Caco-2 (cell line): ENCODE results near the gene CTSD. TPM values are rescaled to one million over a fixed set of nuclear protein-coding genes. Genes with fewer than 3 reads are reported as not detected.

ENCODE experiments used
- BruUV-seq: library from RNA; stranded (reverse); fragments of 400-500 nt; replicated peaks from 2 replicates; lab custom pipeline; 2021; lab: Mats Ljungman, UMichigan
- CTCF ChIA-PET: fragments of 300-600 bp; sonication (Branson Sonifier 250); formaldehyde crosslinking; loops from one replicate; lab custom pipeline; 2022; ENCODE audit warnings: antibody characterized with exemption; lab: Charles Lee
- POLR2A ChIA-PET: fragments of 300-600 bp; sonication (Branson Sonifier 250); formaldehyde crosslinking; loops from one replicate; lab custom pipeline; 2022; ENCODE audit warnings: antibody characterized with exemption; lab: Charles Lee
- DNase-seq, 2 experiments: peaks; one replicate each; pipeline versions ENCODE4 v3.0.0 to v3.0.0-alpha.2; 2020 to 2022
- H3K27me3 ChIP-seq: replicated peaks from 2 replicates; pipeline ENCODE4 v1.6.0; 2011; ENCODE audit warnings: low read length; ENCODE audit not compliant: control insufficient read depth, insufficient read depth
- H3K36me3 ChIP-seq: 2 replicates; pipeline ENCODE4 v1.5.1; 2011; ENCODE audit warnings: low read length; ENCODE audit not compliant: control insufficient read depth, insufficient read depth
- H3K4me1 ChIP-seq: fragments of 250-450 bp; sonication (Bioruptor Pico); 2 replicates; pipeline ENCODE4 v1.5.1; 2020; ENCODE audit warnings: mild to moderate bottlenecking
- H3K4me3 ChIP-seq: 2 replicates; pipeline ENCODE4 v1.5.1; 2011; ENCODE audit warnings: low read depth, mild to moderate bottlenecking, control low read depth, low read length
- H3K9me3 ChIP-seq: fragments of 250-450 bp; sonication (Bioruptor Pico); 2 replicates; pipeline ENCODE4 v1.5.1; 2020; ENCODE audit warnings: mild to moderate bottlenecking, moderate library complexity
- H3K27ac Mint-ChIP-seq: one replicate; pipeline ENCODE4 v1.8.0; 2022; ENCODE audit warnings: mixed read lengths; ENCODE audit not compliant: unreplicated experiment
- H3K27me3 Mint-ChIP-seq: one replicate; pipeline ENCODE4 v1.8.0; 2022; ENCODE audit warnings: mixed read lengths; ENCODE audit not compliant: insufficient read depth, unreplicated experiment
- H3K36me3 Mint-ChIP-seq: one replicate; pipeline ENCODE4 v1.8.0; 2022; ENCODE audit warnings: mild to moderate bottlenecking, mixed read lengths; ENCODE audit not compliant: insufficient read depth, unreplicated experiment
- H3K4me1 Mint-ChIP-seq: one replicate; pipeline ENCODE4 v1.8.0; 2022; ENCODE audit warnings: low read depth, mixed read lengths; ENCODE audit not compliant: unreplicated experiment
- H3K4me3 Mint-ChIP-seq: one replicate; pipeline ENCODE4 v1.8.0; 2022; ENCODE audit warnings: mild to moderate bottlenecking, moderate library complexity, mixed read lengths; ENCODE audit not compliant: unreplicated experiment
- H3K9me3 Mint-ChIP-seq: one replicate; pipeline ENCODE4 v1.8.0; 2022; ENCODE audit warnings: mixed read lengths; ENCODE audit not compliant: unreplicated experiment
- intact Hi-C: fragments of 100-400 bp; cut with micrococcal nuclease; formaldehyde crosslinking; loops from one replicate; pipeline ENCODE4 v1.10.0; 2022; ENCODE audit not compliant: unreplicated experiment
- total RNA-seq: library from RNA; stranded (reverse); gene quantifications from 2 replicates; pipeline ENCODE4 v1.2.3, GENCODE V29; 2022
- TF ChIP-seq, protein P1 (sequence below), 2 experiments: fragments of 200-600 bp in 1 of 2; IDR thresholded peaks; 1 replicate in 1 of 2; 2 replicates in 1 of 2; pipeline versions ENCODE4 v1.5.1 to v1.8.0; 2011 to 2022; ENCODE audit warnings: antibody characterized with exemption in 1 of 2, control low read depth in 1 of 2, inconsistent platforms in 1 of 2, low read depth in 1 of 2, low read length in 1 of 2, mild to moderate bottlenecking in 1 of 2, moderate library complexity in 1 of 2; ENCODE audit not compliant: insufficient read depth in 1 of 2, severe bottlenecking in 1 of 2, unreplicated experiment in 1 of 2

Gene CTSD
- total RNA-seq, 1 experiment from 2014 or later = 335 TPM

DNA sequence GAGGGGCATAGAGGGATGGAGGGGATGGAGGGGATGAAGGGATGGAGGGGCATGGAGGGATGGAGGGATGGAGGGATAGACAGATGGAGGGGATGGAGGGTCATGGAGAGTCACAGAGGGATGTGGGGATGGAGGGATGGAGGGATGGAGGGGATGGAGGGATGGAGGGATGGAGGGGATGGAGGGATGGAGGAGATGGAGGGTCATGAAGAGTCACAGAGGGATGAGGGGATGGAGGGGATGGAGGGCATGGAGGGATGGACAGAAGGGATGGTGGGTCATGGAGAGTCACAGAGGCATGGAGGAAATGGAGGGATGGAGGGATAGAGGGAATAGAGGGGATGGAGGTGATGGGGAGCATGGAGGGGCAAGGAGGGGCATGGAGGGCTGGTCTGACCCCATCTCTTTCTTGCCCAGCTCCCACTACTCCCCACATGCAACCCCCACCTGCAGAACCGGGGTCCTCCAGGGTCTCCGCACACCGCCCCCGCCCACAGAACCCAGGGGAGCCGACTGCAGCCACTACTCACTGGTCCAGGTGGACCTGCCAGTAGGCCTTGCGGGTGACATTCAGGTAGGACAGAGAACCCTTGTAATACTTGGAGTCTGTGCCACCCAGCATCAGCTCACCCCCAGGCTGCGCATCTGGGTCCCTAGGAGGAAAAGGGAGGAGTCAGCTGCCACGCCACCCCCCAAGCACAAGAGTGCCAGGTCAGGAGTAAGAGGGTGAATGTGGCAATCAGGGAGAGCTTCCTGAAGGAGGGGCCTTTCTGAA, 9.2 kb downstream of the CTSD start:
- intact Hi-C loops = no loop called here
- CTCF ChIA-PET = interaction anchor here (1.2 to 1.4 kb wide), 2 partner anchors 79 to 102 kb away, joined by 3 read pairs; no protein-coding TSS in a partner anchor
- no peak overlapping the region for H3K4me3 ChIP-seq
- H3K4me3 Mint-ChIP-seq = no peak overlapping the region
- no peak overlapping the region for H3K27ac Mint-ChIP-seq
- DNase-seq = no peak
- no peaks in the 10 kb centered on the region for H3K4me1 ChIP-seq
- POLR2A ChIA-PET = no interaction called here
- H3K9me3 Mint-ChIP-seq = no peaks in the 10 kb centered on the region
- peaks cover 1% of the 10 kb centered on the region for H3K36me3 ChIP-seq
- H3K4me1 Mint-ChIP-seq = no peaks in the 10 kb centered on the region
- no TSS peak for BruUV-seq
- TF ChIP-seq, protein P1, sequence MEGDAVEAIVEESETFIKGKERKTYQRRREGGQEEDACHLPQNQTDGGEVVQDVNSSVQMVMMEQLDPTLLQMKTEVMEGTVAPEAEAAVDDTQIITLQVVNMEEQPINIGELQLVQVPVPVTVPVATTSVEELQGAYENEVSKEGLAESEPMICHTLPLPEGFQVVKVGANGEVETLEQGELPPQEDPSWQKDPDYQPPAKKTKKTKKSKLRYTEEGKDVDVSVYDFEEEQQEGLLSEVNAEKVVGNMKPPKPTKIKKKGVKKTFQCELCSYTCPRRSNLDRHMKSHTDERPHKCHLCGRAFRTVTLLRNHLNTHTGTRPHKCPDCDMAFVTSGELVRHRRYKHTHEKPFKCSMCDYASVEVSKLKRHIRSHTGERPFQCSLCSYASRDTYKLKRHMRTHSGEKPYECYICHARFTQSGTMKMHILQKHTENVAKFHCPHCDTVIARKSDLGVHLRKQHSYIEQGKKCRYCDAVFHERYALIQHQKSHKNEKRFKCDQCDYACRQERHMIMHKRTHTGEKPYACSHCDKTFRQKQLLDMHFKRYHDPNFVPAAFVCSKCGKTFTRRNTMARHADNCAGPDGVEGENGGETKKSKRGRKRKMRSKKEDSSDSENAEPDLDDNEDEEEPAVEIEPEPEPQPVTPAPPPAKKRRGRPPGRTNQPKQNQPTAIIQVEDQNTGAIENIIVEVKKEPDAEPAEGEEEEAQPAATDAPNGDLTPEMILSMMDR (IDR thresholded peaks at IDR 0.05; ENCODE audit: insufficient read depth in 1 of 2, low read depth in 1 of 2, low read length in 1 of 2, severe bottlenecking in 1 of 2, unreplicated experiment in 1 of 2) = no peak
- H3K9me3 ChIP-seq = no peaks in the 10 kb centered on the region
- no peaks in the 10 kb centered on the region for H3K27me3 ChIP-seq
- peaks cover 47% of the 10 kb centered on the region for H3K36me3 Mint-ChIP-seq
- H3K27me3 Mint-ChIP-seq = peaks cover 8% of the 10 kb centered on the region

DNA sequence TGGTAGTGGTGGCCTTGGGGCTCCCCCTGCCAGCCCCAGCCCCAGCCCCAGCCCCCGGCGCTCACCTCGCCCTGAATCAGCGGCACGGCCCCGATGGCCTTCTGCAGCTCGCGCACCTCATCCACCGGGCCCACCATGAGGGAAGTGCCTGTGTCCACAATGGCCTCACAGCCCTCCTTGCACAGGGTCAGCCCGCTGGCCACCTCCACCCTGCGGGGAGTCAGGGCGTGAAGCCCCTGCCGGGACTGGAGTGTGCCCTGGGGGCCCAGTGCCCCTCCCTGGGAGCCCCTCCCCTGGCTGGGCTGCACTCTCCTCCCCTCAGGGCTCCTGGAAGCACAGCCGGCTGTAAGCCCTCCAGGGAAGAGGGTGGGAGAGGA, 9.8 kb downstream of the CTSD start:
- Mint-ChIP-seq H3K4me1 (no peaks in the 10 kb centered on the region), H3K36me3 (peaks cover 52% of the 10 kb centered on the region), H3K27ac (no peak overlapping the region), H3K9me3 (no peaks in the 10 kb centered on the region), H3K4me3 (no peak overlapping the region), H3K27me3 (peaks cover 11% of the 10 kb centered on the region)
- ChIA-PET CTCF (no interaction called here), POLR2A (no interaction called here)
- Histone ChIP-seq H3K4me1 (0 out of 2 replicates have a peak, but pooled peaks cover 3% of the 10 kb centered on the region), H3K4me3 (no peak overlapping the region), H3K9me3 (no peaks in the 10 kb centered on the region), H3K36me3 (peaks cover 1% of the 10 kb centered on the region), H3K27me3 (no peaks in the 10 kb centered on the region)
- no TSS peak for BruUV-seq
- no peak for DNase-seq
- TF ChIP-seq, protein P1 (IDR thresholded peaks at IDR 0.05; ENCODE audit: insufficient read depth in 1 of 2, low read depth in 1 of 2, low read length in 1 of 2, severe bottlenecking in 1 of 2, unreplicated experiment in 1 of 2) = no peak
- intact Hi-C loops = no loop called here

GRCh38 chr11:1753229-1753928, 10.3 kb downstream of the CTSD start:
- no peaks in the 10 kb centered on the region for H3K27me3 ChIP-seq
- no peaks in the 10 kb centered on the region for H3K4me1 Mint-ChIP-seq
- CTCF ChIA-PET = no interaction called here
- H3K36me3 ChIP-seq = peaks cover 1% of the 10 kb centered on the region
- TF ChIP-seq, protein P1 (IDR thresholded peaks at IDR 0.05; ENCODE audit: insufficient read depth in 1 of 2, low read depth in 1 of 2, low read length in 1 of 2, severe bottlenecking in 1 of 2, unreplicated experiment in 1 of 2) = no peak
- H3K27me3 Mint-ChIP-seq = peaks cover 11% of the 10 kb centered on the region
- no peak overlapping the region for H3K4me3 Mint-ChIP-seq
- H3K4me3 ChIP-seq = no peak overlapping the region
- no peak overlapping the region for H3K27ac Mint-ChIP-seq
- POLR2A ChIA-PET = no interaction called here
- 0 out of 2 replicates have a peak, but pooled peaks cover 6% of the 10 kb centered on the region for H3K4me1 ChIP-seq
- no TSS peak for BruUV-seq
- no peaks in the 10 kb centered on the region for H3K9me3 ChIP-seq
- peaks cover 54% of the 10 kb centered on the region for H3K36me3 Mint-ChIP-seq
- H3K9me3 Mint-ChIP-seq = no peaks in the 10 kb centered on the region
- intact Hi-C loops = no loop called here
- no peak for DNase-seq
